ENCODE data around the gene GRID1.

DNA sequence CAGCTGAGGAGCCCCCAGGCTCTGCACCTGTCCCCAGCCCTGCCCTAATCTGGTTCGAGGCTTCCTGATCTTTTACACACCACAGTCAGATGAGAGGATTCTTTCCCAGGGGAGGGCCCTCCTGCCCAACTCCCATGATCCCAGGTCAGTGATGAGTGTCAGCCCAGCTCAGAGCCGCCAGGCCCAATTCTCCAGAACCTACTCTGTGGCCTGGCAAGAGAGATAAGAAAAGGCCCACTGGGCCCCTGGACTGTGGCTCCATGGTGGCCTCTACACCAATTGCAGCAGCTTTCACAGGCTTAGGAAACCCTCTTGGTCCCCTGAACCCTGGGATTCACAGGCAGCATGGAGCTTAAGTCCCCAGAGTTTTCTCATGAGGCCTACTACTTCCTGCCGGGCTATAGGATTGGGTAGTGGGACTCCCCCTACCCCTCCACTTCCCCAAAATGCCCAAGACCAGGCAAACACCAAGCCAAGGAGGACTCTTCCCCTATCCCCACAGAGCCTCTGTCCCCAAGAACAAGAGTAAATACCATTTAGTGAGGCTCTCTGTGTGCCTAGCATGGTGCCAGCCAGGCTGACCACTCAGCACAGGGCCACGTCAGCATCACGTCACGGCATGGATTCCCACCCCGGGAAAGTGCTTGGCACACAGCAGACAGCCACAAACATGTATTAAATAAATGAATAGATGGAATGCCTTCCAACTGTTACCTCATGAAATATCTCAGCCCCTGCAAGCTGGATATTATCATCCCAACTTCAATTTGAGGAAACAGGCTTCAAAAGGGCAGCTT, 100.0 kb downstream of the GRID1 start:
- TF ChIP-seq, protein P1, sequence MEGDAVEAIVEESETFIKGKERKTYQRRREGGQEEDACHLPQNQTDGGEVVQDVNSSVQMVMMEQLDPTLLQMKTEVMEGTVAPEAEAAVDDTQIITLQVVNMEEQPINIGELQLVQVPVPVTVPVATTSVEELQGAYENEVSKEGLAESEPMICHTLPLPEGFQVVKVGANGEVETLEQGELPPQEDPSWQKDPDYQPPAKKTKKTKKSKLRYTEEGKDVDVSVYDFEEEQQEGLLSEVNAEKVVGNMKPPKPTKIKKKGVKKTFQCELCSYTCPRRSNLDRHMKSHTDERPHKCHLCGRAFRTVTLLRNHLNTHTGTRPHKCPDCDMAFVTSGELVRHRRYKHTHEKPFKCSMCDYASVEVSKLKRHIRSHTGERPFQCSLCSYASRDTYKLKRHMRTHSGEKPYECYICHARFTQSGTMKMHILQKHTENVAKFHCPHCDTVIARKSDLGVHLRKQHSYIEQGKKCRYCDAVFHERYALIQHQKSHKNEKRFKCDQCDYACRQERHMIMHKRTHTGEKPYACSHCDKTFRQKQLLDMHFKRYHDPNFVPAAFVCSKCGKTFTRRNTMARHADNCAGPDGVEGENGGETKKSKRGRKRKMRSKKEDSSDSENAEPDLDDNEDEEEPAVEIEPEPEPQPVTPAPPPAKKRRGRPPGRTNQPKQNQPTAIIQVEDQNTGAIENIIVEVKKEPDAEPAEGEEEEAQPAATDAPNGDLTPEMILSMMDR (IDR thresholded peaks at IDR 0.05): no peak
- TF ChIP-seq POLR2A (IDR thresholded peaks at IDR 0.05): no peak
